22Rv1 (cell line): Measurements from ENCODE around the gene RAB11FIP3.

Experiments
- ZFX ChIP-seq: fragments of 450-650 bp; IDR thresholded peaks from 2 replicates; pipeline ENCODE4 v1.6.1; 2017; ENCODE audit warnings: antibody characterized with exemption, borderline replicate concordance
- TF ChIP-seq, protein P1 (sequence below): fragments of 450-650 bp; IDR thresholded peaks from 2 replicates; pipeline ENCODE4 v1.5.1; 2017; ENCODE audit warnings: mild to moderate bottlenecking

DNA sequence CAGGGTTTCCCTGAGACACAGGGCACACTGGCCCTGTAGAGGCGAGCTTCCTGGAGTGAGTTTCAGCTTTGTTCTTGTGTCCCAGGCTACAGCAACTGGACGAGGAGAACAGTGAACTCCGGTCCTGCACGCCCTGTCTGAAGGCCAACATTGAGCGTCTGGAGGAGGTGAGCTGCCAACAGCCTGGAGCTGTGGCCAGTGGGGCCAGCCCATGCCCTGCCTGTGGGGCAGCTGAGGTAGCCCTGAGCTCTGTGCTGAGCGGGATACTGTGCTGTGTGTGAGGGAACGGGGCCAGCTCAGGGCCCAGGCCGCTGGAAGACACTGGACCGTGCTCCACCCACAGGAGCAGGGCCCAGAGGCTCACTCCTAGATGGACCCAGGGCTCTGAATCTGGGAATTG, 93.4 kb downstream of the RAB11FIP3 start:
- TF ChIP-seq, protein P1, sequence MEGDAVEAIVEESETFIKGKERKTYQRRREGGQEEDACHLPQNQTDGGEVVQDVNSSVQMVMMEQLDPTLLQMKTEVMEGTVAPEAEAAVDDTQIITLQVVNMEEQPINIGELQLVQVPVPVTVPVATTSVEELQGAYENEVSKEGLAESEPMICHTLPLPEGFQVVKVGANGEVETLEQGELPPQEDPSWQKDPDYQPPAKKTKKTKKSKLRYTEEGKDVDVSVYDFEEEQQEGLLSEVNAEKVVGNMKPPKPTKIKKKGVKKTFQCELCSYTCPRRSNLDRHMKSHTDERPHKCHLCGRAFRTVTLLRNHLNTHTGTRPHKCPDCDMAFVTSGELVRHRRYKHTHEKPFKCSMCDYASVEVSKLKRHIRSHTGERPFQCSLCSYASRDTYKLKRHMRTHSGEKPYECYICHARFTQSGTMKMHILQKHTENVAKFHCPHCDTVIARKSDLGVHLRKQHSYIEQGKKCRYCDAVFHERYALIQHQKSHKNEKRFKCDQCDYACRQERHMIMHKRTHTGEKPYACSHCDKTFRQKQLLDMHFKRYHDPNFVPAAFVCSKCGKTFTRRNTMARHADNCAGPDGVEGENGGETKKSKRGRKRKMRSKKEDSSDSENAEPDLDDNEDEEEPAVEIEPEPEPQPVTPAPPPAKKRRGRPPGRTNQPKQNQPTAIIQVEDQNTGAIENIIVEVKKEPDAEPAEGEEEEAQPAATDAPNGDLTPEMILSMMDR = no peak
- TF ChIP-seq ZFX = no peak
